Measurements from ENCODE around the gene NOD2.

DNA sequence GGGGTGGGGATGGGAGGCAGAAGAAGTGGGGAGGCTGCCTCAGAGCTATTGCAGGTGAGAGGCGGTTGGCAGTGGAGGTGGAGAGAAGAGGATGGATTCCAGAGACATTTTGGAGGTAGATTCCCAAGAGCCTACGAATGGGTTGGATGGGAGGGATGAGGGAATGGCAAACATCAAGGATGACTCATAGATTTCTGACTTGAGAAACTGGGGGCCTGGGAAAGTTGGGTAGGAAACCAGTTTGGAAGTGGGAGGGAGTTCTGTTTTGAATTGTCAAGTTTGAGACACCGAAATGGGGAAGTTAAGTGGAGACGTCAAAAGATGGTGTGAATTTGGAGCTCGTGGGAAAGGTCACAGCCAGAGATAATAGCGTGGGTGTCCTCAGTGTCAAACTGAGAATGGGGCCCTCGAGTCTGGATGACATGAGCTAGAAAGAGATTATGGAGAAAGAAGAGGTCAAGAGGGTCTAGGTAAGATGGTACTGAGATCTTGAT lies 42.3 kb downstream of the NOD2 start:
- no peak for TF ChIP-seq EZH2phosphoT487 (IDR thresholded peaks at IDR 0.05; ENCODE audit: insufficient read depth, low read depth)
- TF ChIP-seq EZH2 (IDR thresholded peaks at IDR 0.05; ENCODE audit: insufficient read depth, poor library complexity, severe bottlenecking): no peak
